CD4-positive, alpha-beta T cell treated with Interleukin-4 for 1 hour (primary cell): Measurements from ENCODE around the gene PDHB.

Experiments used
- DNase-seq, 2 donors: peaks; one replicate each; pipeline ENCODE4 v3.0.0-alpha.2; 2020 to 2022

The PDHB gene

GRCh38 chr3:58394339-58394738, 39.3 kb downstream of the PDHB start:
- no peak for DNase-seq

- DNase-seq: no peak
Observed at GRCh38 chr3:58392181-58392580, 41.5 kb downstream of the PDHB start.

GRCh38 chr3:58391156-58391865, 42.3 kb downstream of the PDHB start:
- DNase-seq: no peak

GRCh38 chr3:58388550-58389091, 45.0 kb downstream of the PDHB start:
- DNase-seq: no peak

GRCh38 chr3:58387650-58388546, 45.7 kb downstream of the PDHB start:
- no peak for DNase-seq

GRCh38 chr3:58386626-58387365, 46.8 kb downstream of the PDHB start:
- DNase-seq: no peak

- DNase-seq: no peak
Observed at GRCh38 chr3:58384381-58385090, 49.1 kb downstream of the PDHB start.

GRCh38 chr3:58383904-58384303, 49.7 kb downstream of the PDHB start:
- no peak for DNase-seq

- no peak for DNase-seq
Observed at GRCh38 chr3:58383476-58383875, 50.2 kb downstream of the PDHB start.

GRCh38 chr3:58379351-58380073, 54.1 kb downstream of the PDHB start:
- no peak for DNase-seq

- no peak for DNase-seq
Observed at GRCh38 chr3:58377750-58378149, 55.9 kb downstream of the PDHB start.
